ENCODE results near the gene KSR1. TPM values are rescaled to one million over a fixed set of nuclear protein-coding genes. Genes with fewer than 3 reads are reported as not detected.
"Not testable (repeated sequence)": the region's sequence is repeated elsewhere in the genome, so short reads cannot be mapped to it uniquely, and the experiment has no call there.

KSR1 gene
- total RNA-seq, 1 donor, result 23.5 TPM

DNA sequence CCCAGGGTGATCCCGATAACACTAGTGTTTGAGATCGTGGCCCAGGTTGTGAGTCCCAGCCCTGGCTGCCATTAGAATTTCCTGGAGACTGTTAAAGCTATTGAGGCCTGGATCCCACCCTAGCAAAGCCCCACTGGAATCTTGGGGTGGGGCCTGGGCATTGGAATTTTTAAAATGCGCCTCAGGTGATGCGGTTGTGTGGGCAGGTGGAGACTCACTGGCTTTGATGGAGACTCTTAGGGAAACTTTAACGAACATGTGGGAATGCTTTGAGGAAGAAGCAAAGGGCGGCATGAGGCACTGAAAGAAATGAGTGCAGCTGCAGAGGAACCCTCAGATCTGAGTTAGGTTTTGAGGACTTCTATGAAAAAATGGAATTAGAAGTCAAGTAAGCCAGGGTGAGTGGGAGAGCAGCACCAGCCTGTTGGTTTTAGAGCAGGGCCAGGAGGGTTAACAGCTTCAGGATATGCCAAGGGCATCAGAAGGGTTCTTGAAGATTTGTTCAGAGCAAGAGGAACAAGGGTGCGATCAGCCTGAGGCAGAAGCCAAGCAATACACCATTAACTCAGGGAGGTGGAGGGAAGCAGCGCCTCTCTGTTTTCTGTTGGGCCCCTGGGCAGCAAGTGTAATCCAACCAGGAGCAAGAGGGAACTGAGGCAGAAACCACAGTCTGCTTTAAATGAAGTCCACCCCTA is 42.5 kb downstream of the KSR1 start:
- no peaks in the 10 kb centered on the region for H3K9me3 ChIP-seq (ENCODE audit: low read depth, low read length)
- H3K4me3 ChIP-seq (ENCODE audit: low read length), result no peak overlapping the region
- no peaks in the 10 kb centered on the region for H3K27me3 ChIP-seq (ENCODE audit: insufficient read depth, low read length)
- H3K4me1 ChIP-seq (ENCODE audit: insufficient read depth, low read length), result peaks cover 20% of the 10 kb centered on the region

DNA sequence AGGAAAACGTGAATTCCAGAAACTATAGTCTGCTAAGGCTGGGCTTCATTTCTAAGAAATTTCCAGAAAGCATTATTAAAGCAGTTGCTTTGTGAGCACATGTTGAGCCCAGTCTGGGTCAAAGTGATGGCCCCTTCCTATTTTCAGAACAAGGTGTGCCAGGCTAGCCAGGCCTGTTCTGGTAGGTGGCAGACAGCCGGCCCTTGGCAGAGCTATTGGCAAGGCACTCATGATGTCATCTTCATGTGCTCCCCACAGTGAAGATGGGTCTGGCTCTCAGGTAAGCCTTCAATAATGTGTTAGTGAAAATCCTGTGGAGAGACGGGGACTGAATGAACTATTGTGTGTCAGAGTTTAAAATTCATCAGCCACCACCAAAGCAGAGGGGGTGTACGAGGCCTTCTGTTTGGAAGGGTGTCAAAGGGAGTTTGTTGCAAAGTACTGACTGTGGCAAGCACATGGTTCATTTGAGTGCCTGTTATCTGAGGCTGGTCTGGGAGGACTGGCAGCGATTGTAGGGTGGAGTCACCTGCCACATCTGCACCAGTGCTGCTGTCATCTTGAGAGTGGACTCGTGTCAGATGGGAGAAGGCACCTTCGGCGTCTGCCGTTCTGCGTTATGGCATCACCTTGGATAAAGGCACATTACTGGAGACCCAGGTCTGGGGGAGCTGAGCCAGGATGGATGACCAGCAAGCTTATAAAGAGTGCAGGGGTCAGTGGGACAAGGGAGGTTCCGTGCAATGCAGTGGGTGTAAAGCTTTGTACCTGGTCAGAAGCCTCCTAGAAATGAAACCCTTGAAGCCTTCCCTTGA is 43.4 kb downstream of the KSR1 start:
- Histone ChIP-seq H3K27me3 (ENCODE audit: insufficient read depth, low read length) (no peaks in the 10 kb centered on the region), H3K4me1 (ENCODE audit: insufficient read depth, low read length) (peaks cover 11% of the 10 kb centered on the region), H3K4me3 (ENCODE audit: low read length) (no peak overlapping the region), H3K9me3 (ENCODE audit: low read depth, low read length) (no peaks in the 10 kb centered on the region)

DNA sequence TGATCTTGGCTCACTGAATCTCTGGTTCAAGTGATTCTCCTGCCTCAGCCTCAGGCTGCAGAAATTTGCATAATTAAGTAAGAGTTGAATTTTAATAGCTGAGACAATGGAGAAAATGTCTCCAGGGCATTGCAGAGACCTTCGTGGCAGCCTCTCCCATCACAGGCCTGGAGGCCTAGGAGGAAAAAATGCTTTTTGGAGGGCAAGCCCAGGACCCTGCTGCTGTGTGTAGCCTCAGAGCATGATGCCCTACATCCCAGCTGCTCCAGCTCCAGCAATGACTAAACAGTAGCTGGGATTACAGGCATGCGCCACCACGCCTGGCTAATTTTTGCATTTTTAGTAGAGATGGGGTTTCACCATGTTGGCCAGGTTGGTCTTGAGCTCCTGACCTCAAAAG is 45.1 kb downstream of the KSR1 start:
- H3K4me1 ChIP-seq (ENCODE audit: insufficient read depth, low read length); H3K9me3 ChIP-seq (ENCODE audit: low read depth, low read length); H3K4me3 ChIP-seq (ENCODE audit: low read length); H3K27me3 ChIP-seq (ENCODE audit: insufficient read depth, low read length): not testable (repeated sequence)

DNA sequence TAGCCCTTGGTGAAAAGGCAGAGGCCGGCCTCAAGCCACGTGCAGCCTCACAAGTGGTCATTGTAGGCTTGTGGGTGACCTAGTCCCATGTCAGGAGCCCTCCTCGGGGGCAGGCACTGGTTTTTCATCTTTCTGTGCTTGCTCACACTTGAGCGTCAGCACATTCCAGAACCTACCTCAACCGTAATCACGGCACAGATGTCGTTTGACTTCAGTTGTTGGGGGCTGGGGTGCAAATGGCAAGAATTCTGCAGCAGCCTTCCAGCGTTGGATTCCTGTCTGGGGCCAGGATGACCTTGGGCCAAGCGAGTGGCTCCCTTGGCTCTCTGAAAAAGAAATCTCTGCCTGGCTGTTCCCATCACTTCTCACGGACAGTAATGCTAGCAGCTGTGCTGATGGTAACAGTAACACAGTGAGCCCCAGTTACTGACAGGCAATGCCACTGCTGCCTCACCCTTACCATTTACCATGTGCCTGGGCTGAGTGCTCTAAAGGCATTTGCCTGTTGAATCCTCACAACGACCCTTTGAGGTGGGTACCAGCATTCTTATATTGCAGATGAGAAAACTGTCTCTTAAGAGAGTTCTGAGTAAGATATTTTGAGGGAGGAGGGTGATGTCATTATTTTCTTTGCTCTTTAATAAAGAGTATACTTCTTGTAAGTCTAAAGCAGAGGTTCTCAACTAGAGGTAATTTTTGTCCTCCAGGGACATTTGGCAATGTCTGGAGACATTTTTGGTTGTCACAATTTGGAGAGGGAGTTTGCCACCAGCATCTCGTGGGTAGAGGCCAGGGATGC is 46.5 kb downstream of the KSR1 start:
- peaks cover 3% of the 10 kb centered on the region for H3K4me1 ChIP-seq (ENCODE audit: insufficient read depth, low read length)
- H3K9me3 ChIP-seq (ENCODE audit: low read depth, low read length), result no peaks in the 10 kb centered on the region
- H3K4me3 ChIP-seq (ENCODE audit: low read length), result no peak overlapping the region
- H3K27me3 ChIP-seq (ENCODE audit: insufficient read depth, low read length), result no peaks in the 10 kb centered on the region

DNA sequence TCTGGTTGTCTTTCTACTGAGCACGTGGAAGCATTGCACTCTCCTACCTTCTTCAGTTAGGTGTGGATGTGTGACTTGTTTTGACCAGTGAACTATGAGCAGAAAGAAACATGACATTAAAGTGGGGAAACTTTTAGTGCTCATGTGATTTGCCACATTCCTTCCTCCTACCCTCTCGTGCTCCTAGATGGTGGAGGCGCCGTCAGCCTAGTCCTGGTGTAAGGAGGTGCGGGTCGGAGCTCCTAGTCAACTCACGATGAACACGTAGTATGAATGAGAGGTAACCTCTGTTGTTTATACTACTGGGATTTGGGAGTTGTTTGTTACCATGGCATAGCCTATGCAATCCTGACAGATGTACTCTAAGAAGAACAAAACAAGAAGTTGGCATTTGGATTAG is 47.4 kb downstream of the KSR1 start:
- Histone ChIP-seq H3K27me3 (ENCODE audit: insufficient read depth, low read length) (no peaks in the 10 kb centered on the region), H3K4me3 (ENCODE audit: low read length) (no peak overlapping the region), H3K4me1 (ENCODE audit: insufficient read depth, low read length) (peaks cover 3% of the 10 kb centered on the region), H3K9me3 (ENCODE audit: low read depth, low read length) (no peaks in the 10 kb centered on the region)

DNA sequence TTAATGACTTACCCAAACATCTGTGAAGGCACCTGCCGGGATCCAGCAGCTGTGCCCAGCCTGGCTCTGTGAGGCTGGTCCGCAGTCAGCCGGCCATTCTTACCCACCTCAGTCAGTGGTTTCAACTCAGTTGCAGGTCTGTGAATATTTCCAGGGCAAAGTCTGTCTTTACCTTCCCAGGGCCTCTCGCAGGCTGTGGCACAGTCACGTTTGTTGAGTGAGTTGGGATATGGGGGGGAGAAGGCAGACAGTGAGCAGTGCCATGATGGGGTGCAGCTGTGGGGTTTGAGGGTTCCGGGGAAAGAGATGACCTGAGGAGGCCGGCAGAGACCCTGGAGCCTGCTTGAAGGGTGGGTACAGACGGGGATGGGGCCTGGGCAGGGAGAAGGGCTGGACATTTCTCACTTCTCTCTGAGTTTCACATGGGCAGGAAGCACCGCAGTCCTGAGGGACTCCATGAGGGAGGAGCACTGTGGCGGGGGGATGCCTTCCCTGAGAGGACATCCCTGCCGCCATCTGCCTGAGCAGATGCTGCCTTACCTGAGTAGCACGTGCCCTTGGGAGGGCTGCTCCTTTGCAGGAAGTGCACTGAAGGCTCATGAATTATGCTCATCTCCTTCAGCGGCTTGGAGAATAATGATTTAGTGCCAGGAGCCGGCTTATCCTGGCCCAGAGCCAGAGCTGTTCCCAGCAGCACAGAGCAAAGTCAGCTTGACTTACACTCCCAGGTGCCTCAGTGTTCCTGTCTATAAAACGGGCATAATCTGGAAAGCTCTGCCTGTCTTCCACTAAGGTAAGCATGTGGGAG is 48.1 kb downstream of the KSR1 start:
- Histone ChIP-seq H3K9me3 (ENCODE audit: low read depth, low read length) (no peaks in the 10 kb centered on the region), H3K27me3 (ENCODE audit: insufficient read depth, low read length) (no peaks in the 10 kb centered on the region), H3K4me1 (ENCODE audit: insufficient read depth, low read length) (peaks cover 3% of the 10 kb centered on the region), H3K4me3 (ENCODE audit: low read length) (no peak overlapping the region)

DNA sequence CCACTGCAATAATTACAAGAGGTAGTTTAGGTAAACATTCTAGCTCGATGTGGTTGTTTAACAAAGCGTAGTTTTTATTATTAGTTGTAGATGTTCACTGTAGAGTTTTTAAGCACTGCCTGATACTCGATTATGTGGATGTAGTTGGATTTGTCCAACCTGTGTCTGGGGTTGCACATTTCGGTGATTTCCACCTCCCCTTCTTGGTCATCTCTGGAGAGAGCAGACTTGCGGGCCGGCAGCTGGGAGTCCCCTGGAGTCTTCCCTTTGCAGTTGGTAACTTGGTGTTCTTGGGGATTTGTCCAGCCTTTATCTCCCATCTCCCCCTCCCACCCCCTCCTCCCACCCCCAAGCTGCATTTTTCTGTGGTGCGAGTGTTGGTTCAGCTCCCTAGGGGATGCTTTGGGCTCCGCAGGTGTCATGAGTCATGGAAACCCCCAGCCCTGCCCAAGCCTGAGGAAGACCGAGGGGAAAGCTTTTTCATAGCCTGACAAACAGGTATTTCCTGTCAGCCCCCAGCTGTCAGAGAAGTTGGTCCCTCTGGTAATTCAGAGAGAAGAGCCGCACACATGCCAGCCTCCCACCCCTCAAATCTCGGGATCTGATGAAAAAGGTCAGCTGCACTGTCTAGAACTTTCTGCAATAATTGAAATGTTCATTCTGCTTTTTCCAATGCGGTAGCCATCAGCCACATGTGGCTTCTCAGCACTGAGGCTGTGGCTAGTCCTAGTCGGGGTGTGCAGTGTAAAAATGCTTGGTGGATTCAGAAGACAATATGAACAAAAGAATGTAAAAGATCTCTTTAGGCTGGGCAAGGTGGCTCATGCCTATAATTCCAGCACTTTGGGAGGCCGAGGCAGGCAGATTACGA is 50.3 kb downstream of the KSR1 start:
- Histone ChIP-seq H3K4me1 (ENCODE audit: insufficient read depth, low read length) (peaks cover 3% of the 10 kb centered on the region), H3K9me3 (ENCODE audit: low read depth, low read length) (no peaks in the 10 kb centered on the region), H3K27me3 (ENCODE audit: insufficient read depth, low read length) (no peaks in the 10 kb centered on the region), H3K4me3 (ENCODE audit: low read length) (no peak overlapping the region)

DNA sequence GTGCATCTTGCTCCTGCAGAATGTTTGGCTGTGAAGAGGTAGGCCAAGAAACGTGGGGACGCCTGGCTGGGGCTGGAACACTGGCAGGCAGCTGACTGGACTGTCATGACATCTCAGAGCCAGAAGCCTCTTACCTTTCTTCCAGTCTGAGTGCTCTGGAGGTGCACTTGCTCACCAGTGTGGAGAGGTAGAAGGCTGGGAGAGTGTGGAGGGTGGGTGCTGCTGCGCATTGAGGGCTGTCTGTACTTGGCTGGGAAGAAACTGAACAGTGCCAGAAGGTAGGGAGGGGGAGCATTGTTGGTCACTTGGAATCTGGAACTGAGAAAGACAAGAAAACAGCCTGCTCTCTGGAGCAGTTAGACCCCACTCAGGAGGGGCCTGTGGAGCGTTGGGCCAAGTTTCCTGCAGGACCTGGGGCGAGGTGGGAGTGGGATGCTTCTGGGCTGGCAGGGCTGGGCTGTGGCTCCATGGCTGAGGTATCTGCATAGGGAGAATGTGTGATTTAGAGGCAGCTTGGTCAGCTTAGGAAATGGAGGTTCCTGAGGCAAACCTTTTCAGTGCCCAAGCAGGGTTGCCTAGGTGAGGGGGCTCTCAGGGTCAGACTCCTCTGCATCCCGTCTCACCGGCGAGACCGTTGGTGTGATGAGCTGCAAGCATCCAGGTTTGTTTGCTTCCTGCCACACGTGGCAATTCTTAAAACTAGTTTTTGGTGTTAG is 55.1 kb downstream of the KSR1 start:
- no peaks in the 10 kb centered on the region for H3K9me3 ChIP-seq (ENCODE audit: low read depth, low read length)
- peaks cover 3% of the 10 kb centered on the region for H3K4me1 ChIP-seq (ENCODE audit: insufficient read depth, low read length)
- H3K27me3 ChIP-seq (ENCODE audit: insufficient read depth, low read length), result no peaks in the 10 kb centered on the region
- no peak overlapping the region for H3K4me3 ChIP-seq (ENCODE audit: low read length)

DNA sequence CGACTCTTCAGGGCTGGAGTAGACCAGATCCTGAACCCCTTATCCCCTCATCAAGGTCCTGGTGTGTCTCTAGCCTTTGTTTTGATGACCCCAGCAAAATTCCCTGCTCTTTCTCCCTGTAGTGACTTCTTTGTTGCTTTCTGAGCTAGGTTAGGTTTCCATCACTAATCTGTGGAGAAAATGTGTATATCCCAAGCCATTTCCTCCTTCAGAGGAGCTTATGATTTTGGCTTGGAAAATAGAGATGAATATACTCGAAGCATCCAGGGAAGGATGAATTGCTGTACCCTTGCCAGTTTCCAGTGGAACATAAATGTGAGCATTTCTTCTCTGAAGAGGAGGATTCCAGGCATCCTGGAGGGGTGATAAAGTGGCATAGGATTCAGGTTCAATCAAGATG is 55.8 kb downstream of the KSR1 start:
- H3K9me3 ChIP-seq (ENCODE audit: low read depth, low read length), result no peaks in the 10 kb centered on the region
- H3K4me1 ChIP-seq (ENCODE audit: insufficient read depth, low read length), result no peaks in the 10 kb centered on the region
- H3K4me3 ChIP-seq (ENCODE audit: low read length), result no peak overlapping the region
- H3K27me3 ChIP-seq (ENCODE audit: insufficient read depth, low read length), result no peaks in the 10 kb centered on the region

DNA sequence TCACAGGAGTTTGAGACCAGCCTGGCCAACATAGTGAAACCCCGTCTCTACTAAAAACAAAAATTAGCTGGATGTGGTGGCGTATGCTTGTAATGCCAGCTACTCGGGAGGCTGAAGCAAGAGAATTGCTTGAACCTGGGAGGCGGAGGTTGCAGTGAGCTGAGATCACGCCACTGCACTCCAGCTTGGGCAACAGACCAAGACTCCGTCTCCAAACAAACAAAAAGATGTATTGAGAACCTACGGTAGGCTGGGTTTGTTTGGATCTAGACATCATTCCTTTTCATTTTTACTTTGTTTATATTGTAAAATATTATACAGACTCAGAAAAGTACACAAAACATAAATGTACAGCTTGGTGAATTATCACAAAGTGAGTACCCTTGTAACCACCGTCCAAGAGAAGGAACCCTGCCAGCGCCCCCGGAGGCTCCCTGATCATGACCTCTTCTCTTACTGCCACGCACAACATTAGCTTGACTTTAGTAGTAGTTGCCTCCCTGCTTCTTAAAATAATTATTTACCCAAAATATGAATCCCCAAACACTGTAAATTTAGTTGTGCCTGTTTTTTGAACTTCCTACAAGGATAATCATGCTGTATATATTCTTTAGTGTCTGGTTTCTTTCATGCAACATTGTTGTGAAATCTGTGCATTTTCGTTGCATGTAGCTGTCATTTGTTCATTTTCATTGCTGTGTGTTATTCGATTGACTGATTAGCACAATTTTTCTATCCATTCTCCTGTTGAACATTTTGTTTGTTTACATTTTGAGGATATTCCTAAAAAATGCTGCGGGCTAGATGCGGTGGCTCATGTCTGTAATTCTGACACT is 56.5 kb downstream of the KSR1 start:
- no peaks in the 10 kb centered on the region for H3K9me3 ChIP-seq (ENCODE audit: low read depth, low read length)
- no peaks in the 10 kb centered on the region for H3K4me1 ChIP-seq (ENCODE audit: insufficient read depth, low read length)
- no peaks in the 10 kb centered on the region for H3K27me3 ChIP-seq (ENCODE audit: insufficient read depth, low read length)
- no peak overlapping the region for H3K4me3 ChIP-seq (ENCODE audit: low read length)

DNA sequence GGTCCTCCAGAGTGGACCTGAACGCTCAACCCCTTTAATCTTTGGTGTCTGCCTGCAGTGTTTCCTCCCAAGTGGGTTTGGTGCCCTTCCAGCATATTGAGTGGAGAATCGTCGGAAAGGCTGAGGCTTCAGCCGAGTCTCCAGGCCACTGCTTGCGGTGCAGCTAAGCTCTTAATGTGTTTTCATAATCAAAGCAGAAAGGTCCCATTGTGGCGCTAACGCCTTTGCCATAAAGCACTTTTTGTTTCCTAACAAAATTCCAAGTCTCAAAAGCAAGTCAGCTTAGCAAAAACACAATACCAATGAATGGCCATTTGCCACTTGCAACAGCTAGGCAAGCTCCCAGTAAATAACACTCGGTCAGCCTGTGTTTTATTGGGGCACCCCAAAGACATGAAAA is 57.6 kb downstream of the KSR1 start:
- H3K9me3 ChIP-seq (ENCODE audit: low read depth, low read length), result no peaks in the 10 kb centered on the region
- H3K4me1 ChIP-seq (ENCODE audit: insufficient read depth, low read length), result no peaks in the 10 kb centered on the region
- H3K4me3 ChIP-seq (ENCODE audit: low read length), result no peak overlapping the region
- no peaks in the 10 kb centered on the region for H3K27me3 ChIP-seq (ENCODE audit: insufficient read depth, low read length)

DNA sequence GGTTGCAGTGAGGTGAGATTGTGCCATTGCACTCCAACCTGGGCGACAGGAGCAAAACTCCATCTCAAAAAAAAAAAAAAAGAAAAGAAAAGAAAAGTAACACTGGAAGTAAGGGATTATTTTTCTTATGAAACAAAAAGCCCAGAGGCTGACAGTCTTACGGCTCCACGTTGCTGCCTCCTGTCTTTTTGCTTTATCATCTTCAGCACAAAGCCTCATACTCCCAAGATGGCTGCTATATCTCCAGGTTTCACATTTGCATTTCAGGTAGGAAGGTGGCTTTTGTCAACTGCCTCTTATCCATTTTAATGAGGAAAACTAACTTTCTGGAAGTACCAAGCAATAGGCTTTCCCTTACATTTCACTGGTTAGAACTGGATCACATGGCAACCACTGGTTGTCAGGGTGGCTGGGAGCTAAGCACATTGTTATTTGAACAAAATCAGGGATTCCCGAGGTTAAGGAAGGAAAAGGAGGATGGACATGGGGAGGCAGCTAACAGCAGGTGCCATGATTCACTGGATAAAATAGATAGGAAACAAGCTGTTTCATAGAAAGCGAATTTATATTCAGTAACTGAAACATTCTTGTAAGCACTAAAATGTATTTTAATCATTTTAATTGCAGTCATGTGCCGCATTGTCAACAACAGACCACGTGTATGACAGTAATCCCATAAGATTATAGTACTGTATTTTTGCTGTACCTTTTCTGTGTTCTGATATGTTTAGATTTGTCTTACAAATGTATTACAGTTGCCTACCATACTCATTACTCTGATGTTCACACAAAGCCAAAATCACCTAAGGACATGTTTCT is 58.6 kb downstream of the KSR1 start:
- Histone ChIP-seq H3K9me3 (ENCODE audit: low read depth, low read length) (no peaks in the 10 kb centered on the region), H3K27me3 (ENCODE audit: insufficient read depth, low read length) (no peaks in the 10 kb centered on the region), H3K4me1 (ENCODE audit: insufficient read depth, low read length) (no peaks in the 10 kb centered on the region), H3K4me3 (ENCODE audit: low read length) (no peak overlapping the region)

All from mononuclear cell (primary cell).